HEK293 (cell line): ENCODE measurements around the gene GCSH.

Source experiments
- CTCF ChIA-PET: fragments of 350-600 bp; formaldehyde crosslinking; extraction: SDS; loops from one replicate; lab custom pipeline; 2021; ENCODE audit warnings: antibody characterized with exemption; lab: Yijun Ruan, JAX
- POLR2A ChIA-PET: fragments of 300-600 bp; formaldehyde crosslinking; extraction: SDS; loops from one replicate; lab custom pipeline; 2020; ENCODE audit warnings: antibody characterized with exemption, inconsistent platforms; lab: Yijun Ruan, JAX
- H3K27ac ChIP-seq: fragments of 200-500 bp; sonication (Bioruptor generic); 2 replicates; pipeline ENCODE4 v1.5.1; 2014; ENCODE audit warnings: low read depth, low read length, control low read depth, inconsistent platforms; ENCODE audit errors: extremely low read depth
- H3K36me3 ChIP-seq, 2 experiments: fragments of 200-500 bp in 1 of 2; sonication (Bioruptor generic) in 1 of 2; 1 replicate in 1 of 2; 2 replicates in 1 of 2; pipeline ENCODE4 v1.5.1; 2014 to 2017; ENCODE audit warnings: inconsistent platforms in 2 of 2, low read length in 2 of 2; ENCODE audit not compliant: control insufficient read depth in 2 of 2, insufficient read depth in 1 of 2
- H3K4me1 ChIP-seq: fragments of 200-500 bp; sonication (Bioruptor generic); 2 replicates; pipeline ENCODE4 v1.5.1; 2014; ENCODE audit warnings: mild to moderate bottlenecking, low read length, inconsistent platforms; ENCODE audit not compliant: control insufficient read depth, insufficient read depth
- H3K4me3 ChIP-seq: 2 replicates; pipeline ENCODE4 v1.5.1; 2011; ENCODE audit warnings: low read depth, mild to moderate bottlenecking, control low read depth, low read length, moderate library complexity
- H3K9me3 ChIP-seq: fragments of 200-500 bp; sonication (Bioruptor generic); 2 replicates; pipeline ENCODE4 v1.5.1; 2014; ENCODE audit warnings: low read depth, low read length, inconsistent platforms; ENCODE audit not compliant: control insufficient read depth, insufficient read depth
- BCL6B ChIP-seq: fragments of 450-650 bp; formaldehyde crosslinking; IDR thresholded peaks from 2 replicates; pipeline ENCODE4 v1.5.1; 2017; ENCODE audit warnings: missing biosample characterization, missing genetic modification characterization
- ELK4 ChIP-seq: IDR thresholded peaks from 2 replicates; pipeline ENCODE4 v1.6.1; 2011; ENCODE audit warnings: mild to moderate bottlenecking, low read depth, low read length, borderline replicate concordance
- PATZ1 ChIP-seq: fragments of 450-650 bp; formaldehyde crosslinking; IDR thresholded peaks from 2 replicates; pipeline ENCODE4 v1.5.1; 2016; ENCODE audit warnings: missing biosample characterization, missing genetic modification characterization
- PRDM6 ChIP-seq: fragments of 450-650 bp; formaldehyde crosslinking; IDR thresholded peaks from 2 replicates; pipeline ENCODE4 v1.5.1; 2017; ENCODE audit warnings: missing biosample characterization, missing genetic modification characterization
- SCRT1 ChIP-seq: fragments of 450-650 bp; formaldehyde crosslinking; IDR thresholded peaks from 2 replicates; pipeline ENCODE4 v1.5.1; 2016; ENCODE audit warnings: missing biosample characterization, missing genetic modification characterization, borderline replicate concordance
- YY1 ChIP-seq: fragments of 450-650 bp; formaldehyde crosslinking; IDR thresholded peaks from 2 replicates; pipeline ENCODE4 v1.5.1; 2018; ENCODE audit warnings: missing biosample characterization, missing genetic modification characterization
- ZBTB49 ChIP-seq: fragments of 450-650 bp; formaldehyde crosslinking; IDR thresholded peaks from 2 replicates; pipeline ENCODE4 v1.5.1; 2016; ENCODE audit warnings: missing biosample characterization, missing genetic modification characterization, low read depth
- ZBTB7A ChIP-seq: fragments of 450-650 bp; formaldehyde crosslinking; IDR thresholded peaks from 2 replicates; pipeline ENCODE4 v1.5.1; 2016; ENCODE audit warnings: low read depth, missing biosample characterization, missing genetic modification characterization
- ZFP69B ChIP-seq: fragments of 450-650 bp; formaldehyde crosslinking; IDR thresholded peaks from 2 replicates; pipeline ENCODE4 v1.5.1; 2016; ENCODE audit warnings: missing biosample characterization, missing genetic modification characterization
- ZNF114 ChIP-seq: fragments of 450-650 bp; formaldehyde crosslinking; IDR thresholded peaks from 2 replicates; pipeline ENCODE4 v1.5.0; 2017; ENCODE audit warnings: missing biosample characterization, missing genetic modification characterization
- ZNF133 ChIP-seq: fragments of 450-650 bp; formaldehyde crosslinking; IDR thresholded peaks from 2 replicates; pipeline ENCODE4 v1.5.1; 2016; ENCODE audit warnings: missing biosample characterization, missing genetic modification characterization
- ZNF175 ChIP-seq: fragments of 450-650 bp; formaldehyde crosslinking; IDR thresholded peaks from 2 replicates; pipeline ENCODE4 v1.5.1; 2016; ENCODE audit warnings: missing biosample characterization, missing genetic modification characterization
- ZNF311 ChIP-seq: fragments of 450-650 bp; formaldehyde crosslinking; IDR thresholded peaks from 2 replicates; pipeline ENCODE4 v1.5.1; 2017; ENCODE audit warnings: missing biosample characterization, missing genetic modification characterization, borderline replicate concordance
- ZNF362 ChIP-seq: fragments of 450-650 bp; formaldehyde crosslinking; IDR thresholded peaks from 2 replicates; pipeline ENCODE4 v1.5.1; 2016; ENCODE audit warnings: missing biosample characterization, missing genetic modification characterization
- ZNF521 ChIP-seq: fragments of 450-650 bp; formaldehyde crosslinking; IDR thresholded peaks from 2 replicates; pipeline ENCODE4 v1.5.1; 2017; ENCODE audit warnings: missing biosample characterization, mild to moderate bottlenecking, missing genetic modification characterization
- ZNF596 ChIP-seq: fragments of 450-650 bp; IDR thresholded peaks from 2 replicates; pipeline ENCODE4 v1.5.0; 2018; ENCODE audit warnings: missing biosample characterization, mild to moderate bottlenecking, missing genetic modification characterization, moderate library complexity
- ZNF610 ChIP-seq: fragments of 450-650 bp; formaldehyde crosslinking; IDR thresholded peaks from 2 replicates; pipeline ENCODE4 v1.5.1; 2016; ENCODE audit warnings: missing biosample characterization, missing genetic modification characterization, borderline replicate concordance
- ZNF645 ChIP-seq: fragments of 450-650 bp; formaldehyde crosslinking; IDR thresholded peaks from 2 replicates; pipeline ENCODE4; 2016; ENCODE audit warnings: missing biosample characterization, missing genetic modification characterization
- ZNF654 ChIP-seq: fragments of 450-650 bp; formaldehyde crosslinking; IDR thresholded peaks from 2 replicates; pipeline ENCODE4 v1.5.1; 2016; ENCODE audit warnings: low read depth, missing biosample characterization, missing genetic modification characterization
- ZNF664 ChIP-seq: fragments of 450-650 bp; formaldehyde crosslinking; IDR thresholded peaks from 2 replicates; pipeline ENCODE4 v1.5.1; 2016; ENCODE audit warnings: missing biosample characterization, missing genetic modification characterization
- ZNF747 ChIP-seq: fragments of 450-650 bp; formaldehyde crosslinking; IDR thresholded peaks from 2 replicates; pipeline ENCODE4 v1.5.1; 2016; ENCODE audit warnings: missing biosample characterization, missing genetic modification characterization

GCSH gene

GRCh38 chr16:81127051-81127450 is 30.9 kb upstream of the GCSH start (continued):
- TF ChIP-seq ZBTB49 (tag by site-specific recombination) (no peak), ZNF362 (no peak), BCL6B (tag by site-specific recombination) (no peak), ZBTB7A (no peak)

- no peaks in the 10 kb centered on the region for H3K36me3 ChIP-seq
- POLR2A ChIA-PET, result no interaction called here
- no peaks in the 10 kb centered on the region for H3K9me3 ChIP-seq
- no peaks in the 10 kb centered on the region for H3K4me1 ChIP-seq
- TF ChIP-seq ZNF114 (tag by site-specific recombination) (no peak), ZNF664 (tag by site-specific recombination) (no peak), ZNF175 (tag by site-specific recombination) (no peak), YY1 (no peak), PRDM6 (tag by site-specific recombination) (no peak), SCRT1 (no peak), ZFP69B (tag by site-specific recombination) (no peak)
- no peak overlapping the region for H3K4me3 ChIP-seq
- CTCF ChIA-PET, result no interaction called here
- H3K27ac ChIP-seq, result no peak overlapping the region
These were observed 27.1 kb upstream of the GCSH start for GRCh38 chr16:81123092-81123852.

GRCh38 chr16:81121474-81121990 is 25.3 kb upstream of the GCSH start:
- H3K4me3 ChIP-seq, result no peak overlapping the region
- ChIA-PET CTCF (interaction anchor here (0.7 kb wide), 1 partner anchor 9 kb away, joined by 3 read pairs; no protein-coding TSS in a partner anchor), POLR2A (no interaction called here)
- H3K9me3 ChIP-seq, result no peaks in the 10 kb centered on the region
- H3K4me1 ChIP-seq, result no peaks in the 10 kb centered on the region
- TF ChIP-seq ZNF521 (tag by site-specific recombination), result no peak
- no peak for TF ChIP-seq ZNF747
- TF ChIP-seq ZNF610 (tag by site-specific recombination), result no peak
- no peak for TF ChIP-seq ELK4
- TF ChIP-seq ZNF133 (tag by site-specific recombination), result no peak
- no peak for TF ChIP-seq ZNF596
- TF ChIP-seq ZNF654 (tag by site-specific recombination), result no peak
- no peak for TF ChIP-seq ZNF645 (tag by site-specific recombination)
- no peak for TF ChIP-seq ZNF311 (tag by site-specific recombination)
- no peak for TF ChIP-seq PATZ1 (tag by site-specific recombination)
- no peak overlapping the region for H3K27ac ChIP-seq
- no peaks in the 10 kb centered on the region for H3K36me3 ChIP-seq
